HG03045 (cell line): Measurements from ENCODE around the gene EIF2B5.
"Not testable (repeated sequence)": the region's sequence is repeated elsewhere in the genome, so short reads cannot be mapped to it uniquely, and the experiment has no call there.

Experiments used
- ATAC-seq: cut with Tn5 transposase; IDR thresholded peaks from one replicate; pipeline ENCODE4 v1.9.1; 2021; ENCODE audit warnings: mild to moderate bottlenecking, moderate library complexity; ENCODE audit not compliant: unreplicated experiment

EIF2B5 gene

GRCh38 chr3:184135149-184135910 lies at the start of gene EIF2B5:
Gene EIF2B5, plus strand, starts transcription at chr3:184135358. Its CDS starts 28 bp downstream, at chr3:184135386.
- peak; percentile 89 for ATAC-seq

GRCh38 chr3:184085389-184085852 lies 49.7 kb upstream of the EIF2B5 start:
- no peak for ATAC-seq

- no peak for ATAC-seq
These were observed 43.0 kb upstream of the EIF2B5 start for GRCh38 chr3:184092199-184092598.

GRCh38 chr3:184096811-184097383 lies 38.3 kb upstream of the EIF2B5 start, which contains the start of gene HTR3E:
Gene HTR3E, plus strand, starts transcription at chr3:184097064. Its CDS starts 466 bp downstream, at chr3:184097530.
- ATAC-seq: no peak

GRCh38 chr3:184097556-184097955 lies 37.6 kb upstream of the EIF2B5 start:
- no peak for ATAC-seq

GRCh38 chr3:184099806-184100686 lies 35.1 kb upstream of the EIF2B5 start:
- no peak for ATAC-seq

- ATAC-seq: no peak
These were observed 24.8 kb upstream of the EIF2B5 start for GRCh38 chr3:184110316-184110725.

GRCh38 chr3:184116017-184116416 lies 19.1 kb upstream of the EIF2B5 start:
- no peak for ATAC-seq

- ATAC-seq: no peak
These were observed 17.5 kb upstream of the EIF2B5 start for GRCh38 chr3:184117636-184118035.

- ATAC-seq: not testable (repeated sequence)
These were observed 14.1 kb upstream of the EIF2B5 start for GRCh38 chr3:184121031-184121430.

GRCh38 chr3:184126006-184126405 lies 9.2 kb upstream of the EIF2B5 start:
- no peak for ATAC-seq

- ATAC-seq: no peak
These were observed 6.1 kb upstream of the EIF2B5 start for GRCh38 chr3:184129012-184129411.

GRCh38 chr3:184132945-184133344 lies 2.2 kb upstream of the EIF2B5 start:
- no peak for ATAC-seq

- no peak for ATAC-seq
These were observed 1.1 kb upstream of the EIF2B5 start for GRCh38 chr3:184133840-184134745.

GRCh38 chr3:184134746-184135148 lies 411 bp upstream of the EIF2B5 start:
- peak; percentile 9 for ATAC-seq

GRCh38 chr3:184135911-184136260 lies 728 bp downstream of the EIF2B5 start:
- no peak for ATAC-seq

GRCh38 chr3:184140436-184140835 lies 5.3 kb downstream of the EIF2B5 start:
- ATAC-seq: no peak

- ATAC-seq: no peak
These were observed 7.0 kb downstream of the EIF2B5 start for GRCh38 chr3:184142199-184142598.

GRCh38 chr3:184143327-184143726 lies 8.2 kb downstream of the EIF2B5 start:
- no peak for ATAC-seq

- no peak for ATAC-seq
These were observed 9.3 kb downstream of the EIF2B5 start for GRCh38 chr3:184144505-184144904.
